Measurements from ENCODE around the gene PVALB.

The PVALB gene

DNA sequence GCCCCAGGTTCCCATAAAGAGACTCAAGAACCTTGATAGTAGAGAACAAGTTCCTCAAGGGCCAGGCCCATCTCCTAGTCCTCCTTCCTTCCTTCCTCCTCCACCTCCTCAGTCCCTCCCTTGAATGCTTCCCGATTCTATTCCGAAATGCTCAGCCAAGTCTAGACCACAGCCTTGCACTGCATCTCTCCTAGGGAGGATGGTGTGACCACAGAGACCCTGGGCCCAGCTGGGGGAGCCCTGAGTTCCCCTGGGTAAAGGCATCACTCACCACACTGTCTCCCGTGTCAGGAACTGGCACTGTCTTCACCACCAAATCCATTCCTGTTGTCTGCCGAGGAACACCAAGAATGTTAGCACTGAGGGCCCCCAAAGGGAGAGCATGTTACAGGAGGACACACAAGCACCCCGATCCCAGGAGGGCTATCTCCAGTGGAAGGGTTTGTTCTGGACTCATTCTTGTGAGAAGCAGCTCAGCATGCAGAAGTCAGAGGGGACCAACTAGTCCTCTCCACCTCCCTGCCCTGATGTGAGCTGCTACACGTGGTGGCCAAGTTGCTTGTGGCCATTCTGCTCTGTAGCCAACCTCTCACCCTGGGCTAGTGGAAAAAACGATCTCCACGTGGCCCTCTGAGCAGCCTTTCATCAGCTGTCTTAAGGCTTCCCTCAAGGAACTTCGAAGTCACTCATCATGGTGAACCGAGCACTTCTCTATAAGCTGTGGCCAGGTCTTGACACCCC, 49.6 kb downstream of the PVALB start:
- TF ChIP-seq PAX5 (IDR thresholded peaks at IDR 0.05; ENCODE audit: insufficient read depth, low read length, severe bottlenecking) (no peak), SPI1 (IDR thresholded peaks at IDR 0.05; ENCODE audit: low read depth, low read length) (no peak), TAF1 (IDR thresholded peaks at IDR 0.05; ENCODE audit: low read depth, low read length) (no peak), POU2F2 (IDR thresholded peaks at IDR 0.05; ENCODE audit: low read depth, low read length) (no peak), POLR2AphosphoS5 (IDR thresholded peaks at IDR 0.05; ENCODE audit: low read depth, low read length) (no peak), POLR2A (IDR thresholded peaks at IDR 0.05; ENCODE audit: low read depth, low read length) (no peak)
- FAIRE-seq (no peak), DNase-seq (ENCODE audit: insufficient read length, low spot score) (no peak)

DNA sequence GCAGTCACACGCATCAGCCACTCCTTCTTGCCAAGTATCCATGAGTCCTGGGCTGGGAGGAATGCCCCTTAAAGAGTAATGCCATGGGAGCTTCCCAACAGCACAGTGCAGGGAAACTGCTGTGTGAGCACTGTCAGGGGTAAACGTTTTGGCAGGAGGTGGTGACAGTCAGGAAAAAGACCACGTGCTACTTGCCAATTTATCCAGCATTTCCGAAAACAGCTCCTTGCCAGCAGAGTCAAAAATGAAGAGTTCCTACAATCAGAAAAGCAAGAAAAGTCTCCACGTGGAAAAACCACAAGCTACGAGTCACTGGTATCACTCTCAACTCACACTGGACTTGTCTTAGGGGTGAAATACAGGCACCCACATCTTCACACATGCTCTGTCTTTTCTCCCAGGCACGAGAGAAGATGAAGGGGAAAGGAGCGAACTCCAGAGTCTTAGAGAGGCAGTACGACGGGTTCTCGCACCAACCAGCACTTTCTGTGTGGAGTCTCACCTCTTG, 50.8 kb downstream of the PVALB start:
- no peak for FAIRE-seq

DNA sequence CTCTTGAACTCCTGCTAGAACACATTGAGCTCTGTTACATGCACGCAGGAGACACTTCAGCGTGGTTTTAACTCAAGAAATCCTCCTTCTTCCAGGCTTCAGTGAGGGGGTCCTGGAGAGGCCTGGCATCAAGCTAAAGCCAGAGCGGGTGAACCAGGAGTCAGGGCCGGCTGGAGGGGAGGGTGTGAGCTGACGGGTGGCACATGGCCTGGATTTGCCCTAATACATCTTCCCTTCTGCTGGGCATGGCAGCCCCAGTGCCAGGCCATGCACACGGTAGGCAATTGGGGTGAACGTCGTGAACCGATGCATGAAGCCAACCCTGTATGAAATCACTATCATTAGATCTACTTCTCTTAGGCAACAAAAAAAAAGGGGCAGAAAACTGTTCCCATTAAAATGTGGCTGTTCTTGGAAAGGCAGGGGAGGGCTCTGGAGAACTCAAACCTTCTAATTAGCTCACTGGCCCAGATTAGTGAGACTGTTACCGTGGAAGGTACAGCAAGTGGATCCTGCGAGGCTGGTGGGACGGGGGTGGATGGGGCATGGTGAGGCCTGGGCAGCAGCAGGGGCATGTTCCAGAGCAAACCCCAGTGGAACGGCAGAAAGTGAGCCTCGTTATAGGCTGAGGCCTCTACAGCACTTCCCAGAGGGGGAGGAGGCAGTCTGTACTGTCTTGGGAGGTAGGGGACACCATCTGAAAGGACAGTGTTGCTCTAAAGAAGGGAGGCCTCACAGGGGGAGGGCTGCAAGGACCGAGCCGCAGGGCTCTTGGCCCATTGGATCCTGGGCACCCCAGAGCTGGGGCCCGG, 51.5 kb downstream of the PVALB start:
- DNase-seq (ENCODE audit: insufficient read length, low spot score): no peak
- FAIRE-seq: no peak

More for the DNA sequence above, 50.8 kb downstream of the PVALB start:
- TF ChIP-seq TAF1 (IDR thresholded peaks at IDR 0.05; ENCODE audit: low read depth, low read length) (no peak), POU2F2 (IDR thresholded peaks at IDR 0.05; ENCODE audit: low read depth, low read length) (no peak), PAX5 (IDR thresholded peaks at IDR 0.05; ENCODE audit: insufficient read depth, low read length, severe bottlenecking) (no peak), SPI1 (IDR thresholded peaks at IDR 0.05; ENCODE audit: low read depth, low read length) (no peak), POLR2AphosphoS5 (IDR thresholded peaks at IDR 0.05; ENCODE audit: low read depth, low read length) (no peak), POLR2A (IDR thresholded peaks at IDR 0.05; ENCODE audit: low read depth, low read length) (no peak)
- no peak for DNase-seq (ENCODE audit: insufficient read length, low spot score)

DNA sequence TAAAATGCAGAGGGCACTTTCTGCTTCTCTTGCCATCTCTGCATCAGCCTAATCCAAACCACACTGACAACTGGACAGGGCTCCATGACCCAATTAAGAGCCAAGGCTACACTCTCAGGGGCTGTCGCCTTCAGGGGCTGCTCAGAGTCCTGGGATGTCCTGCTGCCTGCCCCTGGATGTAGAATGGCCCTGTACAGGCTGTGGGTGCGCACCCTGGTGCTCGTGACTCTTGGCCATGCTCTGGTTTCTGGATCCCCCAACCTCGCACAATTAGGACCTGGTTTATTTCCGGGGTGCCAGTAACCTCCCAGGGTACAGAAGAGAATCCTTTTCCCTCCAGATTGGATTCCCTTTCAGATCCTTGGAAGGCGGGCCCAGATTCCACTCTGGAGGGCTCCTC, 52.2 kb downstream of the PVALB start:
- no peak for DNase-seq (ENCODE audit: insufficient read length, low spot score)
- FAIRE-seq: no peak
- TF ChIP-seq SPI1 (IDR thresholded peaks at IDR 0.05; ENCODE audit: low read depth, low read length) (no peak), PAX5 (IDR thresholded peaks at IDR 0.05; ENCODE audit: insufficient read depth, low read length, severe bottlenecking) (no peak), POU2F2 (IDR thresholded peaks at IDR 0.05; ENCODE audit: low read depth, low read length) (no peak), POLR2A (IDR thresholded peaks at IDR 0.05; ENCODE audit: low read depth, low read length) (no peak), TAF1 (IDR thresholded peaks at IDR 0.05; ENCODE audit: low read depth, low read length) (no peak), POLR2AphosphoS5 (IDR thresholded peaks at IDR 0.05; ENCODE audit: low read depth, low read length) (no peak)

More for the DNA sequence above, 51.5 kb downstream of the PVALB start:
- TF ChIP-seq POU2F2 (IDR thresholded peaks at IDR 0.05; ENCODE audit: low read depth, low read length) (no peak), PAX5 (IDR thresholded peaks at IDR 0.05; ENCODE audit: insufficient read depth, low read length, severe bottlenecking) (no peak), SPI1 (IDR thresholded peaks at IDR 0.05; ENCODE audit: low read depth, low read length) (no peak), POLR2A (IDR thresholded peaks at IDR 0.05; ENCODE audit: low read depth, low read length) (no peak), TAF1 (IDR thresholded peaks at IDR 0.05; ENCODE audit: low read depth, low read length) (no peak), POLR2AphosphoS5 (IDR thresholded peaks at IDR 0.05; ENCODE audit: low read depth, low read length) (no peak)

DNA sequence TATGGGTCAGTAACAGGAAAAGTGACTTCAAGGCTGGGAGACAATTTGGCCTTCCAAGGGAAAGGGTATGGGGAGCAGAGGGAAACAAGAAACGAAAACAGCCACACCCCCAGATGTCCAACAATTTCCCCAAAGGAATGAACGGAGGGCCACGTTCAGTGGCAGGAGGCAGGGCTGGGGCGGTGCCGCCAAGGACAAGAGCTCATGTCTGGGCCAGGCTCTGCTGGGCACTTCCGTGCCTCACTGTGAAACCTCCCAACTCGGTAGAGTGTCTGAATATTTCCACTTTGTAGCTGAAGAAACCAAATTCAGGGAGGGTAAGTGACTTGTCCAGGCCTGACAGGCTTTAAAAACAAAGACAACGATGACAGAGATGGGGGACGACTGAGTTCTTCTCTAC, 52.8 kb downstream of the PVALB start:
- no peak for TF ChIP-seq SPI1 (IDR thresholded peaks at IDR 0.05; ENCODE audit: low read depth, low read length)
- TF ChIP-seq POU2F2 (IDR thresholded peaks at IDR 0.05; ENCODE audit: low read depth, low read length): no peak
- no peak for TF ChIP-seq POLR2A (IDR thresholded peaks at IDR 0.05; ENCODE audit: low read depth, low read length)
- no peak for TF ChIP-seq TAF1 (IDR thresholded peaks at IDR 0.05; ENCODE audit: low read depth, low read length)
- no peak for TF ChIP-seq PAX5 (IDR thresholded peaks at IDR 0.05; ENCODE audit: insufficient read depth, low read length, severe bottlenecking)
- no peak for TF ChIP-seq POLR2AphosphoS5 (IDR thresholded peaks at IDR 0.05; ENCODE audit: low read depth, low read length)
- FAIRE-seq (no peak), DNase-seq (ENCODE audit: insufficient read length, low spot score) (no peak)

DNA sequence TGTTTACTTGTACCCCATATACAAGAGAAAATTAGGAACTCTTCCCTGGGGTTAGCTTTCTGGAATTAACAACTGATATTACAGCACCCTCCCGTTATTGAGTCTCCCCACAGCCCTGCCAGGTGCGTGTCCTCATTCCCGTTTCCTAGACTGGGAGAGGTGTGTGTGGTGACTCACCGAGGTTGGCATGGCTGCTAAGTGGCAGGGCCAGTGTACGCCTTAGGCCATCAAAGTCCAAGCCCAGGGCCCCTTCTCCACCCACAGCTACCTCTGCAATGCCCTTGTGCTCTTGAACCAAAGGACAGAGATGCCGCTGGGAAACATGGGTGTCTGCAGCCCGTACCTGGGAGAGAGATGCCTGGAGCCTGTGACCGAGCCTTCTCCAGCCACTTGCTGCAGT, 53.3 kb downstream of the PVALB start:
- FAIRE-seq: no peak
- DNase-seq (ENCODE audit: insufficient read length, low spot score): no peak
- TF ChIP-seq POU2F2 (IDR thresholded peaks at IDR 0.05; ENCODE audit: low read depth, low read length): no peak
- TF ChIP-seq POLR2A (IDR thresholded peaks at IDR 0.05; ENCODE audit: low read depth, low read length): no peak
- no peak for TF ChIP-seq PAX5 (IDR thresholded peaks at IDR 0.05; ENCODE audit: insufficient read depth, low read length, severe bottlenecking)
- no peak for TF ChIP-seq POLR2AphosphoS5 (IDR thresholded peaks at IDR 0.05; ENCODE audit: low read depth, low read length)
- no peak for TF ChIP-seq SPI1 (IDR thresholded peaks at IDR 0.05; ENCODE audit: low read depth, low read length)
- no peak for TF ChIP-seq TAF1 (IDR thresholded peaks at IDR 0.05; ENCODE audit: low read depth, low read length)

DNA sequence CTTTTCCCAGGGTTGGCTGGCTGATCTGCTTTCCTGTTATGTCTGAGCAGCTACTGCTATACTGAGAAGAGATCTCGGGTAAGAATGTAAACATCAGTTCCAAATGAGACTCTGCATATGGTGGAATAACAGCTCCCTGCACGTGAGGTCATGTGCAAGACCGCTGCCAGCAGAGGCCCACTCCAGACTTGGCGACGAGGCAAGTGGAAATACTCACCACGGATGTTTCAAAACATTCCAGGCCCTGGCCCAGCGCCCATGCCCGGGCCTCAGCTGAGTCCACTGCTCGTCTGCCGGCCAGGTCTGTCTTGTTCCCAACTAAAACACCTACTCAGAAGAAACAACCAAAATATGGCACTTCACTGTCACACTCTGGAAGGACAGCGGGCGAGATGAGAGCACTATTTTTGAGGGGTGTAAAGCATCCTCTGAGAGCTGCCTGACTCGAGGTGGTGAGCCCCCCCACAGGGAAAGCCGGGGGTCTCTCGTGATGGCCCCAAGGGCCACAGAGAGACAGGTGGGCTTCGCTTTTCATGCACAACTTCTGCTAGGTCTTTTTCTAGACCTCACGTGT, 54.1 kb downstream of the PVALB start:
- TF ChIP-seq SPI1 (IDR thresholded peaks at IDR 0.05; ENCODE audit: low read depth, low read length) (no peak), PAX5 (IDR thresholded peaks at IDR 0.05; ENCODE audit: insufficient read depth, low read length, severe bottlenecking) (no peak), POLR2AphosphoS5 (IDR thresholded peaks at IDR 0.05; ENCODE audit: low read depth, low read length) (no peak), POU2F2 (IDR thresholded peaks at IDR 0.05; ENCODE audit: low read depth, low read length) (no peak), TAF1 (IDR thresholded peaks at IDR 0.05; ENCODE audit: low read depth, low read length) (no peak), POLR2A (IDR thresholded peaks at IDR 0.05; ENCODE audit: low read depth, low read length) (no peak)
- FAIRE-seq: no peak
- DNase-seq (ENCODE audit: insufficient read length, low spot score): no peak

DNA sequence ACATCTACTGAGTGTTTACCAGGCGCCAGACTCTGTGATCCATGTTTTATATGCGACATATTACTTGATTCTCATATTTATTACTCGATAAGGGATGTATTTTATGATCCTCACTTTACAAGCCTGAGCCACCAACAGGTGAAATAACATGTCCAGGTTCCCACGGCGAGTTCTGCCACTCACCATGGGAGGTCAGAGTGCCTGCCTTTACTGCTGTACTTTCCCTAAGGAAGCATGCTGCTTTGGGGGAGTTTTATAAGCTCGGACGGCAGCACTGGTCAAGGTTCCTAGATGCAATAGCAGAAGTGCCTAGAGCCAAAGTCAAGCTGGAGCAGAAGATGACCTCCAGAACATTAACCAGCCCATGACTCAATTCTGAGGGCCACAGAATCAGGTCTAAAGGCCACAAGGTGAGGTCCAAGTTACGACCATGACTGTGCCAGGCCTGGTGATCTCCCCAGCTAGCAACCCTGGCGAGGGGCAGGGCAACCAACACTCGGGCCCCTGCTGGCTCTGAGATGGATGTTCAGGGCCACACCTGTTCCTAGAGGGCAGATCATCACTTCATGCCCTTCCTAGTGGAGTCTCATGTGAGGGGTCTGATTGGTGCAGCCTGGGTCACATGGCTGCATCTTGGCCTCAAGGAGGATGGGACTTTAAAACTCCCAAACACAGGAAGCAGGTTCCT, 55.1 kb downstream of the PVALB start:
- DNase-seq (ENCODE audit: insufficient read length, low spot score) (no peak), FAIRE-seq (no peak)
- no peak for TF ChIP-seq POU2F2 (IDR thresholded peaks at IDR 0.05; ENCODE audit: low read depth, low read length)
- no peak for TF ChIP-seq POLR2A (IDR thresholded peaks at IDR 0.05; ENCODE audit: low read depth, low read length)
- no peak for TF ChIP-seq TAF1 (IDR thresholded peaks at IDR 0.05; ENCODE audit: low read depth, low read length)
- no peak for TF ChIP-seq POLR2AphosphoS5 (IDR thresholded peaks at IDR 0.05; ENCODE audit: low read depth, low read length)
- TF ChIP-seq PAX5 (IDR thresholded peaks at IDR 0.05; ENCODE audit: insufficient read depth, low read length, severe bottlenecking): no peak
- TF ChIP-seq SPI1 (IDR thresholded peaks at IDR 0.05; ENCODE audit: low read depth, low read length): no peak
